Measurements from ENCODE around the gene CLDN6.

The CLDN6 gene

GRCh38 chr16:3044708-3045107 lies 26.7 kb upstream of the CLDN6 start:
- DNase-seq = no peak
- Histone ChIP-seq H2BK120ac (ENCODE audit: insufficient read depth, low read length, poor library complexity) (no peak overlapping the region), H3K9me3 (ENCODE audit: insufficient read depth, low read depth, low read length) (no peaks in the 10 kb centered on the region), H3K4me3 (ENCODE audit: low read depth, low read length) (no peak overlapping the region), H3K4me2 (ENCODE audit: low read length) (no peak overlapping the region), H3K23ac (ENCODE audit: low read length) (no peak overlapping the region), H2BK5ac (ENCODE audit: low read depth, low read length, poor library complexity) (no peak overlapping the region), H3K4me1 (ENCODE audit: control insufficient read depth in 1 of 2, insufficient read depth in 2 of 2, low read length in 2 of 2) (peaks cover 4 to 9% of the 10 kb centered on the region in 2 experiments), H3K27ac (ENCODE audit: low read depth, low read length) (no peak overlapping the region), H3K79me2 (ENCODE audit: control insufficient read depth, insufficient read depth, low read length, poor library complexity) (no peaks in the 10 kb centered on the region), H3K79me1 (ENCODE audit: low read length) (no peaks in the 10 kb centered on the region), H2AFZ (ENCODE audit: insufficient read depth, low read length, poor library complexity) (no peak overlapping the region), H3K4ac (ENCODE audit: low read depth, low read length) (no peak overlapping the region), H4K12ac (ENCODE audit: low read depth, low read length) (no peak overlapping the region), H3K14ac (ENCODE audit: low read length) (no peak overlapping the region), H4K8ac (ENCODE audit: low read depth, low read length) (no peak overlapping the region), H3K9ac (ENCODE audit: low read length) (no peak overlapping the region), H3K36me3 (ENCODE audit: control insufficient read depth in 1 of 2, insufficient read depth in 2 of 2, low read length in 2 of 2) (no peaks in the 10 kb centered on the region), H4K91ac (ENCODE audit: low read depth, low read length) (no peak overlapping the region), H2AK5ac (ENCODE audit: low read length) (no peak overlapping the region), H2BK12ac (ENCODE audit: low read length) (no peak overlapping the region), H3K18ac (ENCODE audit: low read length) (no peak overlapping the region), H3K27me3 (ENCODE audit: insufficient read depth, low read length) (peaks cover 34% of the 10 kb centered on the region)
- WGBS (ENCODE audit: extremely low coverage, insufficient coverage, insufficient read length) = no CpG with 5 or more reads among the region's 6 CpGs

- Histone ChIP-seq H3K27ac (ENCODE audit: low read depth, low read length) (no peak overlapping the region), H3K79me1 (ENCODE audit: low read length) (peaks cover 1% of the 10 kb centered on the region), H3K4me1 (ENCODE audit: control insufficient read depth in 1 of 2, insufficient read depth in 2 of 2, low read length in 2 of 2) (peaks cover 4 to 9% of the 10 kb centered on the region in 2 experiments), H3K4me2 (ENCODE audit: low read length) (no peak overlapping the region), H4K12ac (ENCODE audit: low read depth, low read length) (no peak overlapping the region), H3K27me3 (ENCODE audit: insufficient read depth, low read length) (peaks cover 27% of the 10 kb centered on the region), H3K9me3 (ENCODE audit: insufficient read depth, low read depth, low read length) (no peaks in the 10 kb centered on the region), H3K23ac (ENCODE audit: low read length) (no peak overlapping the region), H2BK120ac (ENCODE audit: insufficient read depth, low read length, poor library complexity) (no peak overlapping the region), H3K18ac (ENCODE audit: low read length) (no peak overlapping the region), H2AK5ac (ENCODE audit: low read length) (no peak overlapping the region), H4K91ac (ENCODE audit: low read depth, low read length) (no peak overlapping the region), H2BK12ac (ENCODE audit: low read length) (no peak overlapping the region), H3K4ac (ENCODE audit: low read depth, low read length) (no peak overlapping the region), H3K36me3 (ENCODE audit: control insufficient read depth in 1 of 2, insufficient read depth in 2 of 2, low read length in 2 of 2) (no peaks in the 10 kb centered on the region), H2BK5ac (ENCODE audit: low read depth, low read length, poor library complexity) (no peak overlapping the region), H2AFZ (ENCODE audit: insufficient read depth, low read length, poor library complexity) (no peak overlapping the region), H4K8ac (ENCODE audit: low read depth, low read length) (no peak overlapping the region), H3K9ac (ENCODE audit: low read length) (no peak overlapping the region), H3K14ac (ENCODE audit: low read length) (no peak overlapping the region), H3K4me3 (ENCODE audit: low read depth, low read length) (no peak overlapping the region), H3K79me2 (ENCODE audit: control insufficient read depth, insufficient read depth, low read length, poor library complexity) (no peaks in the 10 kb centered on the region)
- no peak for DNase-seq
- WGBS (ENCODE audit: extremely low coverage, insufficient coverage, insufficient read length) = no CpG with 5 or more reads among the region's 3 CpGs
Measured at GRCh38 chr16:3042376-3042775, 24.4 kb upstream of the CLDN6 start.

- DNase-seq = no peak
- no peak overlapping the region for H2AFZ ChIP-seq (ENCODE audit: insufficient read depth, low read length, poor library complexity)
- H3K4me1 ChIP-seq (ENCODE audit: control insufficient read depth in 1 of 2, insufficient read depth in 2 of 2, low read length in 2 of 2) = peaks cover 3 to 5% of the 10 kb centered on the region in 2 experiments
- no peak overlapping the region for H3K4me2 ChIP-seq (ENCODE audit: low read length)
- H3K79me1 ChIP-seq (ENCODE audit: low read length) = peaks cover 1% of the 10 kb centered on the region
- WGBS (ENCODE audit: extremely low coverage, insufficient coverage, insufficient read length) = no CpG with 5 or more reads among the region's 5 CpGs
- no peaks in the 10 kb centered on the region for H3K9me3 ChIP-seq (ENCODE audit: insufficient read depth, low read depth, low read length)
- no peak overlapping the region for H4K91ac ChIP-seq (ENCODE audit: low read depth, low read length)
- H3K23ac ChIP-seq (ENCODE audit: low read length) = no peak overlapping the region
- H2BK120ac ChIP-seq (ENCODE audit: insufficient read depth, low read length, poor library complexity) = no peak overlapping the region
- H3K14ac ChIP-seq (ENCODE audit: low read length) = no peak overlapping the region
- no peak overlapping the region for H2BK12ac ChIP-seq (ENCODE audit: low read length)
- no peak overlapping the region for H2AK5ac ChIP-seq (ENCODE audit: low read length)
- no peak overlapping the region for H4K12ac ChIP-seq (ENCODE audit: low read depth, low read length)
- H3K18ac ChIP-seq (ENCODE audit: low read length) = no peak overlapping the region
- no peak overlapping the region for H3K9ac ChIP-seq (ENCODE audit: low read length)
- H3K79me2 ChIP-seq (ENCODE audit: control insufficient read depth, insufficient read depth, low read length, poor library complexity) = no peaks in the 10 kb centered on the region
- no peak overlapping the region for H4K8ac ChIP-seq (ENCODE audit: low read depth, low read length)
- peaks cover 10% of the 10 kb centered on the region for H3K27me3 ChIP-seq (ENCODE audit: insufficient read depth, low read length)
- H3K36me3 ChIP-seq (ENCODE audit: control insufficient read depth in 1 of 2, insufficient read depth in 2 of 2, low read length in 2 of 2) = no peaks in the 10 kb centered on the region
- H3K4me3 ChIP-seq (ENCODE audit: low read depth, low read length) = no peak overlapping the region
- H3K27ac ChIP-seq (ENCODE audit: low read depth, low read length) = no peak overlapping the region
- H2BK5ac ChIP-seq (ENCODE audit: low read depth, low read length, poor library complexity) = no peak overlapping the region
- no peak overlapping the region for H3K4ac ChIP-seq (ENCODE audit: low read depth, low read length)
Measured at GRCh38 chr16:3038896-3039295, 20.9 kb upstream of the CLDN6 start.

GRCh38 chr16:3038256-3038655 lies 20.3 kb upstream of the CLDN6 start:
- Histone ChIP-seq H2BK5ac (ENCODE audit: low read depth, low read length, poor library complexity) (no peak overlapping the region), H3K14ac (ENCODE audit: low read length) (no peak overlapping the region), H4K8ac (ENCODE audit: low read depth, low read length) (no peak overlapping the region), H2AK5ac (ENCODE audit: low read length) (no peak overlapping the region), H3K79me1 (ENCODE audit: low read length) (peaks cover 1% of the 10 kb centered on the region), H3K9me3 (ENCODE audit: insufficient read depth, low read depth, low read length) (no peaks in the 10 kb centered on the region), H4K12ac (ENCODE audit: low read depth, low read length) (no peak overlapping the region), H3K4me1 (ENCODE audit: control insufficient read depth in 1 of 2, insufficient read depth in 2 of 2, low read length in 2 of 2) (peaks cover 3 to 5% of the 10 kb centered on the region in 2 experiments), H3K4me3 (ENCODE audit: low read depth, low read length) (no peak overlapping the region), H3K27me3 (ENCODE audit: insufficient read depth, low read length) (peaks cover 10% of the 10 kb centered on the region), H3K18ac (ENCODE audit: low read length) (no peak overlapping the region), H3K36me3 (ENCODE audit: control insufficient read depth in 1 of 2, insufficient read depth in 2 of 2, low read length in 2 of 2) (no peaks in the 10 kb centered on the region), H3K4me2 (ENCODE audit: low read length) (no peak overlapping the region), H4K91ac (ENCODE audit: low read depth, low read length) (no peak overlapping the region), H2BK12ac (ENCODE audit: low read length) (no peak overlapping the region), H3K4ac (ENCODE audit: low read depth, low read length) (no peak overlapping the region), H3K9ac (ENCODE audit: low read length) (no peak overlapping the region), H2AFZ (ENCODE audit: insufficient read depth, low read length, poor library complexity) (no peak overlapping the region), H2BK120ac (ENCODE audit: insufficient read depth, low read length, poor library complexity) (no peak overlapping the region), H3K23ac (ENCODE audit: low read length) (no peak overlapping the region), H3K27ac (ENCODE audit: low read depth, low read length) (no peak overlapping the region), H3K79me2 (ENCODE audit: control insufficient read depth, insufficient read depth, low read length, poor library complexity) (no peaks in the 10 kb centered on the region)
- peak in 1 of 2 donors; percentile 35 for DNase-seq
- WGBS (ENCODE audit: extremely low coverage, insufficient coverage, insufficient read length) = no CpG with 5 or more reads among the region's 11 CpGs
